C4-2B (cell line): ENCODE data around the gene OR56B1.

ENCODE experiments used
- ZFX ChIP-seq: fragments of 450-650 bp; IDR thresholded peaks from 2 replicates; pipeline ENCODE4 v1.6.1; 2017
- TF ChIP-seq, protein P1 (sequence below): fragments of 450-650 bp; conservative IDR thresholded peaks from 2 replicates; pipeline ENCODE4 v1.5.1; 2017; ENCODE audit warnings: mild to moderate bottlenecking

DNA sequence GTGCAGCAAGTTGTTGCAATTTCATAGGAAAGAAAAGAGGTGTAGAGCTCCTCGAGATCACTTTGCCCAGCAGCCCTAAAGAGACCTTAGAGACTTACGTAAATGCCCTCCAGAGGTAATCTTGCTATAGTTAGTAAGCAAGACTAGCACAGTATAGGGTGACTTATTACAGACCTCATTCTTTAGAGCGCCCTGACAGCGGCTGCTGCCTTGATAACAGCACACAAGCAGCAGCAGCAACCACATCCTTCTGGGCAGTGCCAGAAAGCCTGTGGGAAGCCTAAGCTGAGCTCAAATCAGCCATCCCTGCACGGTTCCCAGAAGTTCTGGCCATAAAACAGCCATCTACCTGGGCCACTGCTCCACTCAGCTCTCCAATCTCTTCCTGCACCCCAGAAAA lies 22.6 kb upstream of the OR56B1 start:
- TF ChIP-seq, protein P1, sequence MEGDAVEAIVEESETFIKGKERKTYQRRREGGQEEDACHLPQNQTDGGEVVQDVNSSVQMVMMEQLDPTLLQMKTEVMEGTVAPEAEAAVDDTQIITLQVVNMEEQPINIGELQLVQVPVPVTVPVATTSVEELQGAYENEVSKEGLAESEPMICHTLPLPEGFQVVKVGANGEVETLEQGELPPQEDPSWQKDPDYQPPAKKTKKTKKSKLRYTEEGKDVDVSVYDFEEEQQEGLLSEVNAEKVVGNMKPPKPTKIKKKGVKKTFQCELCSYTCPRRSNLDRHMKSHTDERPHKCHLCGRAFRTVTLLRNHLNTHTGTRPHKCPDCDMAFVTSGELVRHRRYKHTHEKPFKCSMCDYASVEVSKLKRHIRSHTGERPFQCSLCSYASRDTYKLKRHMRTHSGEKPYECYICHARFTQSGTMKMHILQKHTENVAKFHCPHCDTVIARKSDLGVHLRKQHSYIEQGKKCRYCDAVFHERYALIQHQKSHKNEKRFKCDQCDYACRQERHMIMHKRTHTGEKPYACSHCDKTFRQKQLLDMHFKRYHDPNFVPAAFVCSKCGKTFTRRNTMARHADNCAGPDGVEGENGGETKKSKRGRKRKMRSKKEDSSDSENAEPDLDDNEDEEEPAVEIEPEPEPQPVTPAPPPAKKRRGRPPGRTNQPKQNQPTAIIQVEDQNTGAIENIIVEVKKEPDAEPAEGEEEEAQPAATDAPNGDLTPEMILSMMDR, result no peak
- no peak for TF ChIP-seq ZFX
